ENCODE data around the gene GABRD.

Gene GABRD

DNA sequence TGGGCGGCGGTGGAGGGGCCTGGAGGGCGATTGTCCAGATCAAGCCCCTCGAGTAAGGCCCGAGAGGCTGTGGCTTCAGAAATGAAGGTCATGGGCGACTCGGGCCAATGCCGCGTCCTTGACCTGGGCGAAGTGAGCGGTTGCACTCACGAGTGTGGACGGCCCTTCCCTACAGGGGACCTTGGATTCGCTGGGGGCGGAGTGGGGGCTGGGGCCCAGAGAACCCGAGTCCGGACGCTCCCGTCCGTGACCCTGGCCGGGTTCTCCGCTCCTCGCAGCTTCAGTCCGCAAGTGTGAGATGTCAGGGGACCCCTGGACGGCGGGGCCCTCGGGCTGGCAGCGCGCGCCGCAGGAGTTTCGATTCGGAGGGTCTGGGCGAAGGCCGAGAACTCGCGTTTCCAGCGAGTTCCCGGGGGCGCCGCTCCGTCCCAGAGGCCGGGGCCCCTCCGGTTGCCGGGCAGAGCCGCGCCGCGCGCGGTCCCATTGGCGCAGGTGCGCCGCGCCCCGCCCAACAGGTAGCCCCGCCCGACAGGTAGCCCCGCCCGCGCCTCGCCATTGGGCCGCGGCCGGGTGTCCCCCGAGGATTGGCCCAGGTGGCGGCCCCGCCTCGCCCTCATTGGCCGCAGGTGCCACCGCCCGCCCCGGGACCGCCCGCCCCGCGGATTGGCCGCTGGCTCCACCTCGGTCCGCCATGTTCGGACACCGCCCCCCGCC lies 30.7 kb downstream of the GABRD start, which contains the start of gene PRKCZ:
Gene PRKCZ, plus strand, starts transcription at position 694 of the 714 bp plus-strand sequence. CDS start 220 bp downstream, outside the sequence.
- TF ChIP-seq, protein P1, sequence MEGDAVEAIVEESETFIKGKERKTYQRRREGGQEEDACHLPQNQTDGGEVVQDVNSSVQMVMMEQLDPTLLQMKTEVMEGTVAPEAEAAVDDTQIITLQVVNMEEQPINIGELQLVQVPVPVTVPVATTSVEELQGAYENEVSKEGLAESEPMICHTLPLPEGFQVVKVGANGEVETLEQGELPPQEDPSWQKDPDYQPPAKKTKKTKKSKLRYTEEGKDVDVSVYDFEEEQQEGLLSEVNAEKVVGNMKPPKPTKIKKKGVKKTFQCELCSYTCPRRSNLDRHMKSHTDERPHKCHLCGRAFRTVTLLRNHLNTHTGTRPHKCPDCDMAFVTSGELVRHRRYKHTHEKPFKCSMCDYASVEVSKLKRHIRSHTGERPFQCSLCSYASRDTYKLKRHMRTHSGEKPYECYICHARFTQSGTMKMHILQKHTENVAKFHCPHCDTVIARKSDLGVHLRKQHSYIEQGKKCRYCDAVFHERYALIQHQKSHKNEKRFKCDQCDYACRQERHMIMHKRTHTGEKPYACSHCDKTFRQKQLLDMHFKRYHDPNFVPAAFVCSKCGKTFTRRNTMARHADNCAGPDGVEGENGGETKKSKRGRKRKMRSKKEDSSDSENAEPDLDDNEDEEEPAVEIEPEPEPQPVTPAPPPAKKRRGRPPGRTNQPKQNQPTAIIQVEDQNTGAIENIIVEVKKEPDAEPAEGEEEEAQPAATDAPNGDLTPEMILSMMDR (IDR thresholded peaks at IDR 0.05; ENCODE audit: control extremely low read depth, extremely low read depth, low read depth, missing control alignments) = no peak
- ChIA-PET CTCF (no interaction called here), POLR2A (no interaction called here)
- DNase-seq (ENCODE audit: extremely low spot score) = peak; percentile 83

- TF ChIP-seq, protein P1 (IDR thresholded peaks at IDR 0.05; ENCODE audit: control extremely low read depth, extremely low read depth, low read depth, missing control alignments) = no peak
- ChIA-PET POLR2A (no interaction called here), CTCF (no interaction called here)
- no peak for DNase-seq (ENCODE audit: extremely low spot score)
Measured at GRCh38 chr1:2050461-2050792, 31.3 kb downstream of the GABRD start.

- TF ChIP-seq, protein P1 (IDR thresholded peaks at IDR 0.05; ENCODE audit: control extremely low read depth, extremely low read depth, low read depth, missing control alignments) = no peak
- DNase-seq (ENCODE audit: extremely low spot score) = no peak
- ChIA-PET CTCF (no interaction called here), POLR2A (no interaction called here)
Measured at GRCh38 chr1:2050793-2051682, 31.9 kb downstream of the GABRD start.

DNA sequence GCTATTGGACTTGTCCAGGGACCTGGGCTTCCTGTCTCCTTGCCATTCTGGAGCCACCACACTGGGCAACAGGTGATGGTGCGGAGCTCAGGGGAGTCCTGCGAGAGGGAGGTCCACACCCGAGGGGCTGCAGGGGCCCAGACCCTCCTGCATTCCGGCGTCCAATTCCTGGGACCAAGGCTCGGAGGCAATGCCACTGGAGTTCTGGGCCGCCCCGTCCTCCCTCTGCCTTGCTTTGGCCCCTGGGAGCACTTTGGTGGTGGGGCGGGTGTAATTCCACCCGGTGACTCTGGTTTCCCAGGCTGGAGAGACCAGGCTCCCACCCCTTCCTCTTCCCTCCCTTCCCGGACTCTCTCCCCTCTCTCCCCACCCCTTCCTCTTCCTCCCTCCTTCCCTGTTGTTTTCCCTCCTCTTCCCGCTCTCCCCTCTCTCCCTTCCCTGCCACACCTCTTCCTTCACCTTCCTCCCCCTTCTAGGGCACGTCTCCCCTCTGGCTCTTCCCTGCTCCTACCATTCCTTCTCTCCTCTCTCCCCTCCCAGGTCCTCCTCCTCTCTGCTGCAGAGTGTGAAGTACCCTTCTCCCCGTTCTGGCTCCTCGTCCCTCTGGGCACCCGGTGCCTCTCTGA lies 33.0 kb downstream of the GABRD start:
- POLR2A ChIA-PET = no interaction called here
- CTCF ChIA-PET = no interaction called here

GRCh38 chr1:2052756-2053155 lies 33.6 kb downstream of the GABRD start:
- TF ChIP-seq, protein P1 (IDR thresholded peaks at IDR 0.05; ENCODE audit: control extremely low read depth, extremely low read depth, low read depth, missing control alignments) = no peak
- ChIA-PET CTCF (interaction anchor here (4.8 kb wide), 1 partner anchor 7 kb away, joined by 28 read pairs; no protein-coding TSS in a partner anchor), POLR2A (no interaction called here)
- no peak for DNase-seq (ENCODE audit: extremely low spot score)

More for the DNA sequence above, 33.0 kb downstream of the GABRD start:
- no peak for DNase-seq (ENCODE audit: extremely low spot score)
- TF ChIP-seq, protein P1 (IDR thresholded peaks at IDR 0.05; ENCODE audit: control extremely low read depth, extremely low read depth, low read depth, missing control alignments) = no peak

- TF ChIP-seq, protein P1 (IDR thresholded peaks at IDR 0.05; ENCODE audit: control extremely low read depth, extremely low read depth, low read depth, missing control alignments) = no peak
- CTCF ChIA-PET = interaction anchor here (4.8 kb wide), 1 partner anchor 8 kb away, joined by 28 read pairs; no protein-coding TSS in a partner anchor
- no peak for DNase-seq (ENCODE audit: extremely low spot score)
- POLR2A ChIA-PET = no interaction called here
Measured at GRCh38 chr1:2053217-2053616, 34.1 kb downstream of the GABRD start.

Measured in GM10248 (cell line).